ENCODE results near the gene KCNK4. TPM values are rescaled to one million over a fixed set of nuclear protein-coding genes. Genes with fewer than 3 reads are reported as not detected.
A peak's percentile ranks its signal among the peaks of the same experiment; 100 is the strongest.
"Not testable (repeated sequence)": the region's sequence is repeated elsewhere in the genome, so short reads cannot be mapped to it uniquely, and the experiment has no call there.

The KCNK4 gene
- total RNA-seq, 1 donor, result not detected

DNA sequence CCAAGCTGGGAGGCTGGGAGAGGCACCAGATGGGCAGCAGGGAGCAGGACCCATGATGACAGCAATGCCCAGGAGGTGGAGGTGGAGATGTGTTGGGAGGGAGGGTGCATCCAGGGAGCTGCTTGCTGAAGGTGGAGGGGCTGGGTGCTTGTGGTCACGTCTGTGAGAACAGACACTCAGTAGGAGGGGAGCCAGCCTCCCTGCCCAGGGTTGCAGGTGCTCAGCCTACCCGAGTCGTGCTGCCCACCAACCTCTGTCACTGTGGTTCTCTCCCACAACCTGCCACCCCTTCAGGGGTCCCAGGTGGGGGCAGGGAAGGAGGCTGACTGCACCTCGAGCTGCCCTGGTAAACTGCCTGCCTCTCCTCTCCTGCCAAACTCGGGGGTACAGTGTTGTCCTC is 32.3 kb downstream of the KCNK4 start:
- DNase-seq (ENCODE audit: low read depth), result no peak
- TF ChIP-seq, protein P1, sequence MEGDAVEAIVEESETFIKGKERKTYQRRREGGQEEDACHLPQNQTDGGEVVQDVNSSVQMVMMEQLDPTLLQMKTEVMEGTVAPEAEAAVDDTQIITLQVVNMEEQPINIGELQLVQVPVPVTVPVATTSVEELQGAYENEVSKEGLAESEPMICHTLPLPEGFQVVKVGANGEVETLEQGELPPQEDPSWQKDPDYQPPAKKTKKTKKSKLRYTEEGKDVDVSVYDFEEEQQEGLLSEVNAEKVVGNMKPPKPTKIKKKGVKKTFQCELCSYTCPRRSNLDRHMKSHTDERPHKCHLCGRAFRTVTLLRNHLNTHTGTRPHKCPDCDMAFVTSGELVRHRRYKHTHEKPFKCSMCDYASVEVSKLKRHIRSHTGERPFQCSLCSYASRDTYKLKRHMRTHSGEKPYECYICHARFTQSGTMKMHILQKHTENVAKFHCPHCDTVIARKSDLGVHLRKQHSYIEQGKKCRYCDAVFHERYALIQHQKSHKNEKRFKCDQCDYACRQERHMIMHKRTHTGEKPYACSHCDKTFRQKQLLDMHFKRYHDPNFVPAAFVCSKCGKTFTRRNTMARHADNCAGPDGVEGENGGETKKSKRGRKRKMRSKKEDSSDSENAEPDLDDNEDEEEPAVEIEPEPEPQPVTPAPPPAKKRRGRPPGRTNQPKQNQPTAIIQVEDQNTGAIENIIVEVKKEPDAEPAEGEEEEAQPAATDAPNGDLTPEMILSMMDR (IDR thresholded peaks at IDR 0.05; ENCODE audit: insufficient read depth, low read depth, low read length), result no peak
- no peak overlapping the region for H3K4me3 ChIP-seq (ENCODE audit: low read depth, low read length)

DNA sequence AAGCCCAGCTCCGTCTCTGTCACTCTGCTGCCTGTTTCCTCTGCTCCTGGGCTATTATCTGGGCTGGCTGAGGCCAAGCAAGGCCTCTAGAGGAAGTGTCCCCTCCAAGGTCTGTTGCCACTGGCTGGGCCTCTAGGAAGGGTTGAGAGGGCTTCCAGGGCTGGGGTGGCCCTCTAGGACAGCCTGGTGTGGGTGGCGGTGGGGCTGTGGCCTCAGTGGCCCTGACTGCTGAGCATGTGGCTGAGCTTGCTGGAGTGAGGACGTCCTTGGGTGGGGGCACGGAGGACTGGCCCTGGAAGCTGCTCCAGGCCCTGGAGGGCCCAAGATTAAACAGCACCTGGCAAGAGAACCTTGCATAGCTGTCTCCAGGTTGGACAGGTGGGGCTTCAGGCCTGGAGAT is 32.9 kb downstream of the KCNK4 start:
- DNase-seq (ENCODE audit: low read depth); H3K4me3 ChIP-seq (ENCODE audit: low read depth, low read length): not testable (repeated sequence)

DNA sequence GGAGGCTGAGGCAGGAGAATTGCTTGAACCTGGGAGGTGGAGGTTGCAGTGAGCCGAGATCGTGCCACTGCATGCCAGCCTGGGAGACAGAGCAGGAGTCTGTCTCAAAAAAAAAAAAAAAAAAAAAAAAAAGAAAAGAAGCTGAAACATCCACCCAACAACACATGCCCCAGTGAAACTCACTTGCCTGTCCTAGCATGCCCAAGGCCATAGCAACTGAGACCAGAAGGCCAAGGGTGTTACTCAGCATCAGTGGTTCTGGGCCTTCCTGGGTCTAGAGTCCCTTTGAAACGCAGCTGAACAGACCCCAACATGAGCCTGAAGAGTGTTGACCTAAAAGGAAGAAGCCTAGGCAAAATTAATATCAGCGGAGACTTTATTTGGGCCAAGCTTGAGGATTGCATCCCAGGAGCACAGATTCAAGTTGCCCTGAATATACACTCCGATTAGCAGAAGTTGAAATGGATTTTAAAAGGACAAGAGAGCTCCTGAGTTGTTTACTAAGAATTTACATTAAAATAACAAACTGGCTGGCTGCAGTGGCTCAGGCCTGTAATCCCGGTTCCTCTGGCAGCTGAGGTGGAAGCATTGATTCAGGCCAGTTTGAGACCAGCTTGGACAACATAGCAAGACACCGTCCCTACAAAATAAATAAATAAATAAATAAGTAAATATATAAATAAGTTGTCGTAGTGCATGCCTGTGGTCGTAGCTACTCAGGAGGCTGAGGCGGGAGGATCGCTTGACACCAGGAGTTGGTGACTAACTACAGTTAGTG is 33.8 kb downstream of the KCNK4 start:
- no peak for DNase-seq (ENCODE audit: low read depth)
- TF ChIP-seq, protein P1 (IDR thresholded peaks at IDR 0.05; ENCODE audit: insufficient read depth, low read depth, low read length), result no peak
- H3K4me3 ChIP-seq (ENCODE audit: low read depth, low read length), result no peak overlapping the region

DNA sequence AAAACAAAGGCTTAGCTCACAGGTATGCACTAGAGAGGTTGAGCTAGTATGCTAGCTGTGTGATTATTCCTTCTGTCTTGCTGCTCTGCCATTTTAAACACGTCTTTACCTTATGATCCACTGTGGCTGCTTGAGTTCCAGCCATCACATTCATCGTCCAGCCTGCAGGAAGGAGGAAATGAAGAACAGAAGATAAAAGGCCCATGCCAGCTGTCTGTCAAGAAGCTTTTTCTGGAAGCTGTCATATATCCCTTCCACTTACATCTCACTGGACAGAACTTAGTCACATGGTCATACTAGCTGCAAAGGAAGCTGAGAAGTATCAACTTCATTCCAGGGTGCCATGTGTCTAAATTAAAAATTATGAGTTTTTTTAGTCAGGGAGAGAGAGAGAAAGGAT is 36.3 kb downstream of the KCNK4 start:
- TF ChIP-seq, protein P1 (IDR thresholded peaks at IDR 0.05; ENCODE audit: insufficient read depth, low read depth, low read length), result no peak
- DNase-seq (ENCODE audit: low read depth), result no peak

DNA sequence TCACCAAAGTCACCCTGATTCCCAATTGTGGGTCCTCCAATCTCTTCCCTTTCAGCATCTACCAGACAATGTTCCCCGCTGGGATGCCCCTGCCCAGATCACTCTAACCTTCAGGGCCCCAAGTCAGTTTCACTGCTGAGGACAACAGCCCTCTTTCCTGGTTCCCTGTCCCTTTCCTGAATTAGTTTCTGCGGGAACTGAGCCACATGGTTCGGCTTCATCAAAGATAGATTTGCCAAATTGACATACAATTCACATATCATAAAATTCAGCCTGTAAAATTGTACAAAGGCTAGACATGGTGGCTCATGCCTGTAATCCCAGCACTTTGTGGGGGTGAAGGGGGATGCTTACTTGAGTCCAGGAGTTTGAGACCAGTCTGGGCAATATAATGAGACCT is 36.9 kb downstream of the KCNK4 start:
- TF ChIP-seq, protein P1 (IDR thresholded peaks at IDR 0.05; ENCODE audit: insufficient read depth, low read depth, low read length), result no peak
- H3K4me3 ChIP-seq (ENCODE audit: low read depth, low read length), result no peak overlapping the region
- no peak for DNase-seq (ENCODE audit: low read depth)

More for the DNA sequence above, 36.3 kb downstream of the KCNK4 start:
- no peak overlapping the region for H3K4me3 ChIP-seq (ENCODE audit: low read depth, low read length)

DNA sequence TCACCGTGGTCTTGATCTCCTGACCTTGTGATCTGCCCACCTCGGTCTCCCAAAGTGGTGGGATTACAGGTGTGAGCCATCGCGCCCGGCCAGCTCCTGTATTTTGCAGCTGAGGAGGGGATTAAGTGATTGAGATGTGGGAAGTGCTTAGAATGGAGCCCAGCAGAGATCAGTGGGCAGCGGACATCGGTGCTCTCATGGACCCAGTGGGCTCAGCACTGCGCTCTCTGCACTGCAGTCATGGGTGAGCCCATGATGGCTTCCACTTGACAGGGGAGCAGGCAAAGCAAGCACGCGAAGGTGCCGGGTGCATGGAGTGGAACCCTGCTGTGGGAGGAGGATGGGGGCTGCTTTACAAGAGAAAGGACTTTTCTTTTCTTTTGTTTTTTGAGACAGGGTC is 39.8 kb downstream of the KCNK4 start:
- DNase-seq (ENCODE audit: low read depth), result no peak
- TF ChIP-seq, protein P1 (IDR thresholded peaks at IDR 0.05; ENCODE audit: insufficient read depth, low read depth, low read length), result no peak

DNA sequence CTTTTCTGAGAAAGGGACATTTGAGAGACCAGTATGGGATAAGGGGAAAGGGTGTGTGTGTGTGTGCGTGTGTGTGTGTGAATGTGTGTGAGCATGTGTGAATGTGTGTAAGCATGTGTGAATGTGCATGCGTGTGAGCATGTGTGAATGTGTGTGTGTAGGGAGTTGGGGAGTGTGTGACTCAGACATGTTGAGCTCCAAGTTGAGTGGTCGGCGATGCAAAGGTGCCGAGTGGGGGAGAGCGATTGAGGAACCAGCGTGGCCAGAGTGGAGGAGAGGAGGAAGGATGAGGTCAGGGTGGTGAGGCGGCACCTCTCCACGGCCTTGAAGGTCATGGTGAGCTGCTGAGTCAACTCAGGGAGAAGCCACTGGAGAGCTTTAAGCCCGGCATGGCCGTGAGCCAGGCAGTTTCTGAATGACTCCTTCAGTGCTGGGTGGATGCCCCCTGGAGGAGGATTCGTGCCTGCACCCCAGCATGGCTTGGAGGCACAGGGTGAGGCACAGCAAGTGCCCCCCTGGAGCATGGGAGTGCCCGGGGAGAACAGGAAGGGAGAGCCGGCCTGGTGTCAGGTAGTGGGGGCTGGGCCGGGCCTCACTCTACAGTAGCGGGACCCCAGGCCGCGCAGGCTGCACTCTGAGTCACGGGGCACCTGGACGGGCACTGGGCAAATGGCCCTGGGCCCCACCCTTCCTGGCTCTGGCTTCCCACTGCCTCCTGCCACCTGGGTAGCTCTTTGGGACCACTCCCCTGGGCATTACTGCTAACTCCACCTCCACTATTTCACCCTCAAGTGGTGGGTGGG is 40.7 kb downstream of the KCNK4 start:
- H3K4me3 ChIP-seq (ENCODE audit: low read depth, low read length), result no peak overlapping the region
- DNase-seq (ENCODE audit: low read depth), result peak; percentile 91
- TF ChIP-seq, protein P1 (IDR thresholded peaks at IDR 0.05; ENCODE audit: insufficient read depth, low read depth, low read length), result peak; percentile 78

More for the DNA sequence above, 39.8 kb downstream of the KCNK4 start:
- no peak overlapping the region for H3K4me3 ChIP-seq (ENCODE audit: low read depth, low read length)

All from fibroblast of villous mesenchyme (primary cell).